VCaP (cell line): ENCODE results near the gene RAB40C.

ENCODE experiments used
- H3K27ac ChIP-seq: fragments of 450-650 bp; 2 replicates; pipeline ENCODE4 v1.5.1; 2017
- TF ChIP-seq, protein P1 (sequence below): fragments of 450-650 bp; conservative IDR thresholded peaks from 2 replicates; pipeline ENCODE4 v1.5.1; 2017; ENCODE audit warnings: mild to moderate bottlenecking, moderate library complexity

Gene RAB40C

GRCh38 chr16:638836-639235 is 49.0 kb downstream of the RAB40C start:
- TF ChIP-seq, protein P1, sequence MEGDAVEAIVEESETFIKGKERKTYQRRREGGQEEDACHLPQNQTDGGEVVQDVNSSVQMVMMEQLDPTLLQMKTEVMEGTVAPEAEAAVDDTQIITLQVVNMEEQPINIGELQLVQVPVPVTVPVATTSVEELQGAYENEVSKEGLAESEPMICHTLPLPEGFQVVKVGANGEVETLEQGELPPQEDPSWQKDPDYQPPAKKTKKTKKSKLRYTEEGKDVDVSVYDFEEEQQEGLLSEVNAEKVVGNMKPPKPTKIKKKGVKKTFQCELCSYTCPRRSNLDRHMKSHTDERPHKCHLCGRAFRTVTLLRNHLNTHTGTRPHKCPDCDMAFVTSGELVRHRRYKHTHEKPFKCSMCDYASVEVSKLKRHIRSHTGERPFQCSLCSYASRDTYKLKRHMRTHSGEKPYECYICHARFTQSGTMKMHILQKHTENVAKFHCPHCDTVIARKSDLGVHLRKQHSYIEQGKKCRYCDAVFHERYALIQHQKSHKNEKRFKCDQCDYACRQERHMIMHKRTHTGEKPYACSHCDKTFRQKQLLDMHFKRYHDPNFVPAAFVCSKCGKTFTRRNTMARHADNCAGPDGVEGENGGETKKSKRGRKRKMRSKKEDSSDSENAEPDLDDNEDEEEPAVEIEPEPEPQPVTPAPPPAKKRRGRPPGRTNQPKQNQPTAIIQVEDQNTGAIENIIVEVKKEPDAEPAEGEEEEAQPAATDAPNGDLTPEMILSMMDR: no peak
- no peak overlapping the region for H3K27ac ChIP-seq

DNA sequence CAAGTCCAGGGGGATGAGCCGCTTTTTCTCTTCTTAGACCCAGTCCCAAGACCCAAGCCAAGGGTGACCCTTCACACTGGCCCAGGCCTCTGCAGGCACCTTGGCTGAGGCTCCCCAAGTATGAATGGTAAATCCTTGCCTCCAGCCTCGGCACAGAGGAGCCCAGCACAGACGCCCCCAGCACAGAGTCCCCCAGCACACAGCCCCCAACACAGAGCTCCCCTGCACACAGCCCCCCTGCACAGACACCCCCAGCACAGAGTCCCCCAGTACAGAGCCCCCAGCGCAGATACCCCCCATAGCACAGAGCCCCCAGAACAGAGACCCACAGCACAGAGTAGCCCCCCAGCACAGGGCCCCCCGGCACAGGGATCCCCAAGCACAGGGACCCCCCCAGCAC is 50.7 kb downstream of the RAB40C start:
- H3K27ac ChIP-seq: no peak overlapping the region
- TF ChIP-seq, protein P1: no peak

GRCh38 chr16:641326-642188 is 51.7 kb downstream of the RAB40C start, which contains the start of gene MCRIP2:
TSS of gene MCRIP2 (plus strand) at chr16:641828. CDS start at chr16:641992, 164 bp downstream.
- peak within 1 kb of the TSS; percentile 86 for H3K27ac ChIP-seq
- TF ChIP-seq, protein P1: no peak

DNA sequence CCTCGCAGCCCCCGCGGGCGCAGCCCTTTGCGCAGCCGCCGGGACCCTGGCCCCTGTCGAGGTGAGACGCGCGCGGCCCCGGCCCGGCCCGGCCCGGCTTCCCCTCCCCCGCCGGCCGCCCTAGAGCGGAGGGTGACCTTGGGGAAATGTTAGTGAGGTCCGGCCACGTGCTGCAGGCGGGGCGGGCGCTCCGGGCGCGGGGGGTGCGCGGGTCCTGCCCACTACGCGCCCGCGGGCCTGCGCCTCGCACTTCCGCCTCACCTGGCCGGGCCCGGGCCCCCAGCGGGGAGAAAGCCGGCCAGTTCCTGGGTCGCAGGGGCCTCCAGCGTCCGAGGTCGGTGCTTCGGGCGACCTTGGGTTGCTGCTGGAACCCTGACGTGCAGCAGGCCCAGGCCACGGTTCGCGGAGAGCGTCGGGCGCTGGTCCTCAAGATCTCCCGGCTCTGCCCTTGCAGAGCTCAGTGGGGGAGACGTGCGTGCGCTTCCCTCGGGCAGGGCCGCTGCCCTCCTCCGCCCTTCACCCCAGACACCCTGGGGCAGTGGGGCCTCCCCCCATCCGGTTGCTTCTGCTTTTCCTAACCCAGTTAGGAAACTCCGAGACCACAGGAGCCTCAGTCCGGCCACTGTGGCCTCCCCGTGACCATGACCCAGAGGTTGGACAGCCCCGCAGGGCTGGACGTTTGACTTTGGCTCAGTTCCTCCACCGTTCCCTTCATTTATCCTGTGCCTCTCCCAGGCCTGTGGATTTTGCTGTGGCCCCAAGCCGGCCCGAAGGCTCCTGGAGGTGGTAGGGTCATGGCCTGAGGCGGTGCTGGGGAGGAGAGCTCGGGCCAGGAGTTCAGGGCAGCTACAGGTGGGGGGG is 52.6 kb downstream of the RAB40C start:
- peak overlapping the region; percentile 86 for H3K27ac ChIP-seq
- TF ChIP-seq, protein P1: no peak

DNA sequence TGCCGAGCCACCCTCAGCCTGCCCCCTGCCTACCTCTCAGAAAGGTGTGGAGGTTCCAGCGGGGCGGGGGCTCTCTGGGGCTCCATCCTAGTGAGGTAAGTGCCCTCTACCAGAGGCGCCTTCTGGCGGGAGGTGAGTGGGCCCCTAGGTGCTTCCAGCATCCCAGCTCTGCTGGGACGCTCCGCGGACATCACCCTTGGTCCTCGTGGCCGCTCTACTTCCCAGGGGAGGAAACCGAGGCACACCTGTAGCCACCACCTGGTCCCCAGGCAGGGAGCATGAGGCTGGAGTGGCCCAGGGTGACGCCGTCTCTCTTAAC is 53.1 kb downstream of the RAB40C start:
- TF ChIP-seq, protein P1: no peak
- peak overlapping the region; percentile 86 for H3K27ac ChIP-seq

DNA sequence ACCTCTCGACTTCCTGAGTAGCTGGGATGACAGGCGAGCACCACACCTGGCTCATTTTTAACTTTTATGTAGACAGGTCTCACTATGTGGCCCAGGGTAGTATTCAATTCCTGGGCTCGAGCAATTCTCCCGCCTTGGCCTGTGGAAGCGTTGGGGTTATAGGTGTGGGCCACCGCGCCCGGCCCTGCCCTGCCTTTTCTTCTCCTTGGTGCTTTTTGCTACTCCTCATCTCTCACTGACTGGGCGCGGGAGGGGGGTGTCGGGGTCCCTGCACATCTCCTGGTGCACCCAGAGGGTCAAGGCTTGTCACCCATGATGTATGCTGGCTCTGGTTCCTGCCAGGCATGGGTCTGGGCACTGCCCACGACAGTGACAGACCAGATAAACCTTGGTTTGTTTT is 54.7 kb downstream of the RAB40C start:
- TF ChIP-seq, protein P1: no peak
- no peak overlapping the region for H3K27ac ChIP-seq
